ENCODE data around the gene MCRIP2.

DNA sequence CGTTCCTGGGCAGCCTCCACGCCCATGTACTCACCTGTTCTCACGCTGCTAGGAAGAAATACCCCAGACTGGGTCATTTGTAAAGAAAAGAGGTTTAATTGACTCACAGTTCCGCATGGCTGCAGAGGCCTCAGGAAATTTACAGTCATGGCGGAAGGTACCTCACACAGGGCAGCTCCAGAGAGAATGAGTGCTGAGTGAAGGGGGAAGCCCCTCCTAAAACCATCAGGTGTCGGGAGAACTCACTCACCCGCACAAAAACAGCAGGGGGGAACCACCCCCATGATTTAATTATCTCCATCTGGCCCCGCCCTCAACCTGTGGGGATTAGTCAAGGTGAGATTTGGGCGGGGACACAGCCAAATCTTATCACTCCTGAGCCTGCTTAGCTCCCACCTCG lies 33.6 kb upstream of the MCRIP2 start:
- TF ChIP-seq, protein P1, sequence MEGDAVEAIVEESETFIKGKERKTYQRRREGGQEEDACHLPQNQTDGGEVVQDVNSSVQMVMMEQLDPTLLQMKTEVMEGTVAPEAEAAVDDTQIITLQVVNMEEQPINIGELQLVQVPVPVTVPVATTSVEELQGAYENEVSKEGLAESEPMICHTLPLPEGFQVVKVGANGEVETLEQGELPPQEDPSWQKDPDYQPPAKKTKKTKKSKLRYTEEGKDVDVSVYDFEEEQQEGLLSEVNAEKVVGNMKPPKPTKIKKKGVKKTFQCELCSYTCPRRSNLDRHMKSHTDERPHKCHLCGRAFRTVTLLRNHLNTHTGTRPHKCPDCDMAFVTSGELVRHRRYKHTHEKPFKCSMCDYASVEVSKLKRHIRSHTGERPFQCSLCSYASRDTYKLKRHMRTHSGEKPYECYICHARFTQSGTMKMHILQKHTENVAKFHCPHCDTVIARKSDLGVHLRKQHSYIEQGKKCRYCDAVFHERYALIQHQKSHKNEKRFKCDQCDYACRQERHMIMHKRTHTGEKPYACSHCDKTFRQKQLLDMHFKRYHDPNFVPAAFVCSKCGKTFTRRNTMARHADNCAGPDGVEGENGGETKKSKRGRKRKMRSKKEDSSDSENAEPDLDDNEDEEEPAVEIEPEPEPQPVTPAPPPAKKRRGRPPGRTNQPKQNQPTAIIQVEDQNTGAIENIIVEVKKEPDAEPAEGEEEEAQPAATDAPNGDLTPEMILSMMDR (conservative IDR thresholded peaks at IDR 0.05; ENCODE audit: low read length): no peak
- TF ChIP-seq EZH2phosphoT487 (IDR thresholded peaks at IDR 0.05; ENCODE audit: borderline replicate concordance): no peak

Measured in Loucy (cell line).